GM23248 (cell line): ENCODE data around the gene NBDY. TPM values are rescaled to one million over a fixed set of nuclear protein-coding genes. Genes with fewer than 3 reads are reported as not detected.

Experiments used
- DNase-seq: peaks from one replicate; pipeline ENCODE4 v3.0.0-alpha.2; 2015
- H2AFZ ChIP-seq: fragments of 200-600 bp; sonication (generic); 2 replicates; pipeline ENCODE4 v1.6.1; 2016; ENCODE audit warnings: antibody characterized with exemption
- H3F3A ChIP-seq: fragments of 200-600 bp; sonication (generic); 2 replicates; pipeline ENCODE4 v1.6.1; 2016; ENCODE audit warnings: mild to moderate bottlenecking, antibody characterized with exemption, mixed run types; ENCODE audit not compliant: insufficient read depth
- H3K27ac ChIP-seq: fragments of 200-600 bp; sonication (generic); 2 replicates; pipeline ENCODE4 v1.5.1; 2016; ENCODE audit warnings: mild to moderate bottlenecking
- H3K27me3 ChIP-seq: fragments of 200-600 bp; sonication (generic); replicated peaks from 2 replicates; pipeline ENCODE4 v1.6.1; 2016; ENCODE audit warnings: mild to moderate bottlenecking; ENCODE audit not compliant: insufficient read depth
- H3K36me3 ChIP-seq: fragments of 200-600 bp; sonication (generic); 2 replicates; pipeline ENCODE4 v1.6.1; 2016; ENCODE audit warnings: low read depth, mild to moderate bottlenecking
- H3K4me1 ChIP-seq: fragments of 200-600 bp; sonication (generic); 2 replicates; pipeline ENCODE4 v1.6.1; 2016; ENCODE audit warnings: mild to moderate bottlenecking; ENCODE audit not compliant: insufficient read depth
- H3K4me2 ChIP-seq: fragments of 200-600 bp; sonication (generic); one replicate; pipeline ENCODE4 v1.6.1; 2016; ENCODE audit warnings: mild to moderate bottlenecking; ENCODE audit not compliant: unreplicated experiment
- H3K4me3 ChIP-seq: fragments of 200-600 bp; sonication (generic); 2 replicates; pipeline ENCODE4 v1.5.1; 2016; ENCODE audit warnings: mild to moderate bottlenecking
- H3K79me2 ChIP-seq: fragments of 200-600 bp; sonication (generic); 2 replicates; pipeline ENCODE4 v1.6.1; 2016; ENCODE audit warnings: mild to moderate bottlenecking; ENCODE audit not compliant: insufficient read depth
- H3K9ac ChIP-seq: fragments of 200-600 bp; sonication (generic); 2 replicates; pipeline ENCODE4 v1.6.1; 2016; ENCODE audit warnings: mild to moderate bottlenecking
- H3K9me2 ChIP-seq: fragments of 200-600 bp; sonication (generic); 2 replicates; pipeline ENCODE4 v1.6.1; 2016; ENCODE audit warnings: mixed run types, mild to moderate bottlenecking, moderate library complexity; ENCODE audit not compliant: insufficient read depth
- H3K9me3 ChIP-seq: fragments of 200-600 bp; sonication (generic); one replicate; pipeline ENCODE4 v1.6.1; 2017; ENCODE audit warnings: low read depth
- H4K20me1 ChIP-seq: fragments of 200-600 bp; sonication (generic); 2 replicates; pipeline ENCODE4 v1.6.0; 2016; ENCODE audit not compliant: insufficient read depth
- EZH2 ChIP-seq: fragments of 200-600 bp; sonication (generic); IDR thresholded peaks from 2 replicates; pipeline ENCODE4 v1.6.1; 2018; ENCODE audit warnings: antibody characterized with exemption, mild to moderate bottlenecking; ENCODE audit not compliant: insufficient read depth, poor library complexity, severe bottlenecking
- EZH2phosphoT487 ChIP-seq: fragments of 200-600 bp; sonication (generic); IDR thresholded peaks from 2 replicates; pipeline ENCODE4 v1.6.1; 2018; ENCODE audit warnings: antibody characterized with exemption, moderate library complexity, mild to moderate bottlenecking, low read depth; ENCODE audit not compliant: insufficient read depth
- WGBS, 2 experiments: methylation state at CpG; one replicate each; pipeline ENCODE4 v1.1.6; 2015 to 2017; ENCODE audit warnings: low lambda C conversion rate in 2 of 2, low coverage in 1 of 2; ENCODE audit errors: missing lambda C conversion rate in 2 of 2; 5-methylcytosine and 5-hydroxymethylcytosine counted together
- in situ Hi-C: fragments of 300-500 bp; cut with MboI; formaldehyde crosslinking; loops from 2 replicates; pipeline ENCODE4 v1.15.0; 2020
- polyA plus RNA-seq: library from polyadenylated mRNA; unstranded; fragments of >200 nt; fragmentation: Nextera tagmentation; extraction: Ambion mirVana; gene quantifications from 2 replicates; pipeline ENCODE4 v1.2.1, GENCODE V29; 2016
- total RNA-seq: library from RNA; depleted of rRNA; stranded (reverse); fragments of >200 nt; shearing (Covaris generic); gene quantifications from 2 replicates; pipeline ENCODE4 v1.2.3, GENCODE V29; 2014

The NBDY gene
- total and polyA plus RNA-seq, 2 experiments from 2014 or later, result 8.5 to 193 TPM

- Histone ChIP-seq H3K9me2 (no peaks in the 10 kb centered on the region), H3K4me3 (peak overlapping the region; percentile 62), H4K20me1 (no peaks in the 10 kb centered on the region), H3K4me1 (peaks cover 16% of the 10 kb centered on the region), H3K79me2 (peaks cover 35% of the 10 kb centered on the region), H3K9ac (peak overlapping the region; percentile 79), H3F3A (no peaks in the 10 kb centered on the region; the same call in none of the 2 replicates), H3K27me3 (no peaks in the 10 kb centered on the region), H3K27ac (peak overlapping the region; percentile 93), H3K9me3 (no peaks in the 10 kb centered on the region), H3K36me3 (no peaks in the 10 kb centered on the region), H3K4me2 (peak overlapping the region; percentile 76), H2AFZ (peak overlapping the region; percentile 63)
- in situ Hi-C loops, result loop anchor here (25.0 kb wide), 1 partner anchor 149 kb away; no protein-coding TSS in a partner anchor
- peak; percentile 91 for DNase-seq
- TF ChIP-seq EZH2 (no peak), EZH2phosphoT487 (no peak)
- WGBS, 2 experiments, result 2 to 3% methylated on average over 7 of the region's 7 CpGs
Observed at GRCh38 chrX:56813318-56813837, 84.3 kb downstream of the NBDY start.

GRCh38 chrX:56817179-56817578, 88.1 kb downstream of the NBDY start:
- H3K4me1 ChIP-seq, result peaks cover 16% of the 10 kb centered on the region
- WGBS, 2 experiments, result 78% methylated on average over 5 of the region's 5 CpGs
- in situ Hi-C loops, result loop anchor here (25.0 kb wide), 1 partner anchor 145 kb away; no protein-coding TSS in a partner anchor

GRCh38 chrX:56826020-56826419, 97.0 kb downstream of the NBDY start:
- Histone ChIP-seq H3K79me2 (no peaks in the 10 kb centered on the region), H3K27ac (no peak overlapping the region), H3F3A (no peaks in the 10 kb centered on the region), H2AFZ (no peak overlapping the region), H3K4me2 (no peak overlapping the region), H3K9me2 (no peaks in the 10 kb centered on the region), H4K20me1 (no peaks in the 10 kb centered on the region), H3K36me3 (no peaks in the 10 kb centered on the region), H3K9ac (no peak overlapping the region), H3K9me3 (no peaks in the 10 kb centered on the region), H3K27me3 (no peaks in the 10 kb centered on the region), H3K4me1 (no peaks in the 10 kb centered on the region), H3K4me3 (no peak overlapping the region)
- DNase-seq, result no peak
- TF ChIP-seq EZH2 (no peak), EZH2phosphoT487 (no peak)
- in situ Hi-C loops, result no loop called here
- WGBS, 2 experiments, result 97% methylated on average over 2 of the region's 2 CpGs

More at GRCh38 chrX:56817179-56817578, 88.1 kb downstream of the NBDY start:
- Histone ChIP-seq H3K9me2 (no peaks in the 10 kb centered on the region), H3K27me3 (no peaks in the 10 kb centered on the region), H3K9me3 (no peaks in the 10 kb centered on the region), H3K36me3 (no peaks in the 10 kb centered on the region), H3K9ac (no peak overlapping the region), H2AFZ (no peak overlapping the region), H3F3A (no peaks in the 10 kb centered on the region; the same call in none of the 2 replicates), H4K20me1 (no peaks in the 10 kb centered on the region), H3K27ac (no peak overlapping the region), H3K79me2 (peaks cover 22% of the 10 kb centered on the region), H3K4me2 (no peak overlapping the region), H3K4me3 (no peak overlapping the region)
- TF ChIP-seq EZH2phosphoT487, result no peak
- no peak for TF ChIP-seq EZH2
- no peak for DNase-seq

GRCh38 chrX:56833626-56834025, 104.6 kb downstream of the NBDY start:
- Histone ChIP-seq H4K20me1 (no peaks in the 10 kb centered on the region), H3K79me2 (no peaks in the 10 kb centered on the region), H3K4me1 (no peaks in the 10 kb centered on the region), H3K4me2 (no peak overlapping the region), H2AFZ (no peak overlapping the region), H3K27ac (no peak overlapping the region), H3K36me3 (no peaks in the 10 kb centered on the region), H3K9me2 (no peaks in the 10 kb centered on the region), H3F3A (no peaks in the 10 kb centered on the region), H3K9me3 (no peaks in the 10 kb centered on the region), H3K9ac (no peak overlapping the region), H3K4me3 (no peak overlapping the region), H3K27me3 (no peaks in the 10 kb centered on the region)
- DNase-seq, result no peak
- in situ Hi-C loops, result no loop called here
- 98 to 100% methylated on average over 2 of the region's 2 CpGs for WGBS, 2 experiments
- TF ChIP-seq EZH2 (no peak), EZH2phosphoT487 (no peak)
